Measurements from ENCODE around the gene TMEM126A. TPM values are rescaled to one million over a fixed set of nuclear protein-coding genes. Genes with fewer than 3 reads are reported as not detected.
A peak's percentile ranks its signal among the peaks of the same experiment; 100 is the strongest.
"Not testable (repeated sequence)": the region's sequence is repeated elsewhere in the genome, so short reads cannot be mapped to it uniquely, and the experiment has no call there.

TMEM126A gene
- total RNA-seq, 2 experiments from 2014 or later, result 17.0 to 19.5 TPM

DNA sequence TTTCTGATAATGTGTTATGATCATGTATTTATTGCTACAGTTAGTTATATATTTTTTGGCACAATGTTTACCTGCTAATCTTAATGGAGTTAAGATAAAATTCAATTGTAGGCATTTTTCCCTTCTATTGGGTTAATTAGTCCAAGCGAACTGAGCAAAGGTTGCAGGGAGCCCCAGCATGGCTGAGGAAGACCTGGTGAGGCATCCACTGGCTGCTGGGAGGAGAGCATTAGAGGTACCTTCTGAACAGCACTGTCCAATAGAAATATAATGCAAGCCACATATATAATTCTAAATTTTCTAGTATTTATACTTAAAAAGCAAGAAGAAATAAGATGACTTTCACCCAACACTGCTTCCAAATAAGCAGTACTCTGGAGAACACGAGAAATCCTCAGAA is 689 bp upstream of the TMEM126A start:
- H3K9me3 ChIP-seq (ENCODE audit: control insufficient read depth in 1 of 2, insufficient read depth in 1 of 2, low read length in 2 of 2), result no peaks in the 10 kb centered on the region
- no peak for ATAC-seq (ENCODE audit: poor library complexity)

GRCh38 chr11:85651118-85651517 is 3.4 kb downstream of the TMEM126A start:
- intact Hi-C loops (cut with DNase I, micrococcal nuclease), result no loop called here
- ATAC-seq (ENCODE audit: poor library complexity) (no peak), DNase-seq (no peak)
- Mint-ChIP-seq H3K9me3 (no peaks in the 10 kb centered on the region), H3K4me3 (no peak overlapping the region), H3K36me3 (ENCODE audit: low read depth) (peaks cover 47% of the 10 kb centered on the region), H3K27ac (no peak overlapping the region), H3K4me1 (ENCODE audit: low read depth) (peaks cover 62% of the 10 kb centered on the region), H3K27me3 (no peaks in the 10 kb centered on the region)
- ChIA-PET CTCF (no interaction called here), POLR2A (interaction anchor here (0.6 to 8.8 kb wide), 3 partner anchors 10 to 102 kb away, joined by 3 to 136 read pairs (median 84); partner anchors contain the start of genes CREBZF, DLG2 and TMEM126B)
- Histone ChIP-seq H3K27me3 (ENCODE audit: control insufficient read depth in 1 of 2, insufficient read depth in 2 of 2, low read length in 2 of 2) (no peaks in the 10 kb centered on the region), H3K9me3 (ENCODE audit: control insufficient read depth in 1 of 2, insufficient read depth in 1 of 2, low read length in 2 of 2) (no peaks in the 10 kb centered on the region), H3K36me3 (ENCODE audit: insufficient read depth, low read length) (peaks cover 36% of the 10 kb centered on the region), H3K4me1 (ENCODE audit: insufficient read depth, low read length) (peaks cover 20% of the 10 kb centered on the region), H3K27ac (ENCODE audit: low read depth in 1 of 2, low read length in 2 of 2) (no peak overlapping the region), H3K4me3 (ENCODE audit: low read length) (no peak overlapping the region)
- TF ChIP-seq, protein P1, sequence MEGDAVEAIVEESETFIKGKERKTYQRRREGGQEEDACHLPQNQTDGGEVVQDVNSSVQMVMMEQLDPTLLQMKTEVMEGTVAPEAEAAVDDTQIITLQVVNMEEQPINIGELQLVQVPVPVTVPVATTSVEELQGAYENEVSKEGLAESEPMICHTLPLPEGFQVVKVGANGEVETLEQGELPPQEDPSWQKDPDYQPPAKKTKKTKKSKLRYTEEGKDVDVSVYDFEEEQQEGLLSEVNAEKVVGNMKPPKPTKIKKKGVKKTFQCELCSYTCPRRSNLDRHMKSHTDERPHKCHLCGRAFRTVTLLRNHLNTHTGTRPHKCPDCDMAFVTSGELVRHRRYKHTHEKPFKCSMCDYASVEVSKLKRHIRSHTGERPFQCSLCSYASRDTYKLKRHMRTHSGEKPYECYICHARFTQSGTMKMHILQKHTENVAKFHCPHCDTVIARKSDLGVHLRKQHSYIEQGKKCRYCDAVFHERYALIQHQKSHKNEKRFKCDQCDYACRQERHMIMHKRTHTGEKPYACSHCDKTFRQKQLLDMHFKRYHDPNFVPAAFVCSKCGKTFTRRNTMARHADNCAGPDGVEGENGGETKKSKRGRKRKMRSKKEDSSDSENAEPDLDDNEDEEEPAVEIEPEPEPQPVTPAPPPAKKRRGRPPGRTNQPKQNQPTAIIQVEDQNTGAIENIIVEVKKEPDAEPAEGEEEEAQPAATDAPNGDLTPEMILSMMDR (IDR thresholded peaks at IDR 0.05), result no peak

More for the DNA sequence above, 689 bp upstream of the TMEM126A start:
- Histone ChIP-seq H3K36me3 (ENCODE audit: insufficient read depth, low read length) (peaks cover 15% of the 10 kb centered on the region), H3K4me1 (ENCODE audit: insufficient read depth, low read length) (peaks cover 20% of the 10 kb centered on the region), H3K27me3 (ENCODE audit: control insufficient read depth in 1 of 2, insufficient read depth in 2 of 2, low read length in 2 of 2) (peaks cover 0 to 8% of the 10 kb centered on the region in 2 experiments), H3K27ac (ENCODE audit: low read depth in 1 of 2, low read length in 2 of 2) (peak overlapping the region; percentile 77 to 84), H3K4me3 (ENCODE audit: low read length) (peak overlapping the region; percentile 84)
- peaks cover 39% of the 10 kb centered on the region for H3K4me1 Mint-ChIP-seq (ENCODE audit: low read depth)
- CTCF ChIA-PET, result interaction anchor here (1.1 to 2.6 kb wide), 2 partner anchors 9 to 17 kb away, joined by 3 to 9 read pairs; no protein-coding TSS in a partner anchor
- peaks cover 17% of the 10 kb centered on the region for H3K36me3 Mint-ChIP-seq (ENCODE audit: low read depth)
- H3K27me3 Mint-ChIP-seq, result peaks cover 29% of the 10 kb centered on the region
- intact Hi-C loops (cut with DNase I, micrococcal nuclease), result loop anchor here (1.0 to 5.0 kb wide), 4 partner anchors 17 to 655 kb away; partner anchors contain the start of genes EED (in 1 of the 2), HIKESHI (in 1 of the 2) and TMEM126B (in 1 of the 2)
- peak overlapping the region; percentile 97 for H3K4me3 Mint-ChIP-seq
- no peak for DNase-seq
- POLR2A ChIA-PET, result interaction anchor here (0.7 to 8.8 kb wide), 18 partner anchors 9 to 655 kb away, joined by 3 to 136 read pairs (median 4); partner anchors contain the start of genes CREBZF, DLG2, EED and HIKESHI
- H3K27ac Mint-ChIP-seq, result peak overlapping the region; percentile 89
- TF ChIP-seq, protein P1 (IDR thresholded peaks at IDR 0.05), result no peak
- H3K9me3 Mint-ChIP-seq, result no peaks in the 10 kb centered on the region

- peaks cover 11% of the 10 kb centered on the region for H3K4me1 ChIP-seq (ENCODE audit: insufficient read depth, low read length)
- no peak overlapping the region for H3K4me3 ChIP-seq (ENCODE audit: low read length)
- Mint-ChIP-seq H3K9me3 (no peaks in the 10 kb centered on the region), H3K4me1 (ENCODE audit: low read depth) (peaks cover 64% of the 10 kb centered on the region), H3K4me3 (no peak overlapping the region), H3K27ac (no peak overlapping the region), H3K27me3 (no peaks in the 10 kb centered on the region), H3K36me3 (ENCODE audit: low read depth) (peaks cover 61% of the 10 kb centered on the region)
- H3K36me3 ChIP-seq (ENCODE audit: insufficient read depth, low read length), result peaks cover 54% of the 10 kb centered on the region
- TF ChIP-seq, protein P1 (IDR thresholded peaks at IDR 0.05), result no peak
- ChIA-PET POLR2A (interaction anchor here (0.6 to 8.8 kb wide), 4 partner anchors 8 to 202 kb away, joined by 3 to 136 read pairs (median 4); partner anchors contain the start of genes CCDC83, CREBZF and TMEM126B), CTCF (no interaction called here)
- ATAC-seq (ENCODE audit: poor library complexity) (no peak), DNase-seq (no peak)
- no peaks in the 10 kb centered on the region for H3K9me3 ChIP-seq (ENCODE audit: control insufficient read depth in 1 of 2, insufficient read depth in 1 of 2, low read length in 2 of 2)
- intact Hi-C loops (cut with DNase I, micrococcal nuclease), result no loop called here
- no peaks in the 10 kb centered on the region for H3K27me3 ChIP-seq (ENCODE audit: control insufficient read depth in 1 of 2, insufficient read depth in 2 of 2, low read length in 2 of 2)
- no peak overlapping the region for H3K27ac ChIP-seq (ENCODE audit: low read depth in 1 of 2, low read length in 2 of 2)
These were observed 5.2 kb downstream of the TMEM126A start for GRCh38 chr11:85652786-85653447.

- H3K9me3 Mint-ChIP-seq; H3K27me3 ChIP-seq (ENCODE audit: control insufficient read depth in 1 of 2, insufficient read depth in 2 of 2, low read length in 2 of 2); H3K4me3 ChIP-seq (ENCODE audit: low read length); H3K27ac Mint-ChIP-seq; H3K27me3 Mint-ChIP-seq; CTCF ChIA-PET; H3K27ac ChIP-seq (ENCODE audit: low read depth in 1 of 2, low read length in 2 of 2); DNase-seq; H3K9me3 ChIP-seq (ENCODE audit: control insufficient read depth in 1 of 2, insufficient read depth in 1 of 2, low read length in 2 of 2); intact Hi-C loops (cut with DNase I, micrococcal nuclease); H3K4me3 Mint-ChIP-seq; H3K4me1 ChIP-seq (ENCODE audit: insufficient read depth, low read length); ATAC-seq (ENCODE audit: poor library complexity): not testable (repeated sequence)
- H3K36me3 ChIP-seq (ENCODE audit: insufficient read depth, low read length), result peaks cover 65% of the 10 kb centered on the region
- peaks cover 65% of the 10 kb centered on the region for H3K4me1 Mint-ChIP-seq (ENCODE audit: low read depth)
- POLR2A ChIA-PET, result interaction anchor here (0.9 to 8.8 kb wide), 2 partner anchors 7 to 26 kb away, joined by 4 to 136 read pairs; partner anchors contain the start of genes CREBZF and TMEM126B
- H3K36me3 Mint-ChIP-seq (ENCODE audit: low read depth), result peaks cover 72% of the 10 kb centered on the region
These were observed 6.6 kb downstream of the TMEM126A start for GRCh38 chr11:85654343-85654742.
